Mesodermal cell (in vitro differentiated cells): Measurements from ENCODE around the gene ULBP3.
"Not testable (repeated sequence)": the region's sequence is repeated elsewhere in the genome, so short reads cannot be mapped to it uniquely, and the experiment has no call there.

Experiments
- H3K27ac ChIP-seq: 2 replicates; pipeline ENCODE4 v1.7.0; 2013; ENCODE audit warnings: mild to moderate bottlenecking, low read depth, low read length, moderate library complexity; ENCODE audit not compliant: severe bottlenecking
- H3K36me3 ChIP-seq: 2 replicates; pipeline ENCODE4 v1.7.1; 2013; ENCODE audit warnings: mild to moderate bottlenecking, low read length, moderate library complexity; ENCODE audit not compliant: control insufficient read depth, insufficient read depth
- H3K4me1 ChIP-seq: one replicate; pipeline ENCODE4 v1.7.1; 2013; ENCODE audit warnings: mild to moderate bottlenecking, low read length; ENCODE audit not compliant: insufficient read depth, control insufficient read depth, poor library complexity, severe bottlenecking
- H3K4me3 ChIP-seq: 2 replicates; pipeline ENCODE4 v1.7.0; 2013; ENCODE audit warnings: low read length, control low read depth, mild to moderate bottlenecking; ENCODE audit not compliant: insufficient read depth, poor library complexity, severe bottlenecking; ENCODE audit errors: extremely low read depth
- H3K9me3 ChIP-seq: 2 replicates; pipeline ENCODE4 v1.7.1; 2013; ENCODE audit warnings: mild to moderate bottlenecking, low read length, moderate library complexity; ENCODE audit not compliant: control insufficient read depth
- WGBS, 2 experiments: methylation state at CpG; one replicate each; pipeline ENCODE4 v1.1.5; 2013; ENCODE audit warnings: missing lambda C conversion rate in 2 of 2; ENCODE audit not compliant: insufficient coverage in 2 of 2; 5-methylcytosine and 5-hydroxymethylcytosine counted together

Gene ULBP3

GRCh38 chr6:150028799-150029198 is 40.1 kb downstream of the ULBP3 start:
- 87 to 92% methylated on average over 4 to 8 of the region's 8 CpGs for WGBS, 2 experiments

GRCh38 chr6:150027806-150028565 is 40.9 kb downstream of the ULBP3 start:
- WGBS, 2 experiments = 79 to 95% methylated on average over 4 of the region's 6 CpGs
- Histone ChIP-seq H3K4me3 (no peak overlapping the region), H3K36me3 (no peaks in the 10 kb centered on the region), H3K27ac (no peak overlapping the region), H3K4me1 (peaks cover 2% of the 10 kb centered on the region), H3K9me3 (no peaks in the 10 kb centered on the region)

More at GRCh38 chr6:150028799-150029198, 40.1 kb downstream of the ULBP3 start:
- Histone ChIP-seq H3K9me3 (no peaks in the 10 kb centered on the region), H3K36me3 (no peaks in the 10 kb centered on the region), H3K27ac (no peak overlapping the region), H3K4me1 (peaks cover 2% of the 10 kb centered on the region), H3K4me3 (no peak overlapping the region)

- Histone ChIP-seq H3K36me3 (no peaks in the 10 kb centered on the region), H3K9me3 (no peaks in the 10 kb centered on the region), H3K27ac (no peak overlapping the region), H3K4me3 (no peak overlapping the region), H3K4me1 (peaks cover 2% of the 10 kb centered on the region)
- WGBS, 2 experiments = 84 to 88% methylated on average over 8 of the region's 9 CpGs
Measured at GRCh38 chr6:150026976-150027805, 41.7 kb downstream of the ULBP3 start.

GRCh38 chr6:150025201-150025917 is 43.6 kb downstream of the ULBP3 start, which contains the start of gene RAET1L:
TSS of gene RAET1L (minus strand) at chr6:150025532. CDS start at chr6:150025471, 61 bp downstream.
- no peaks in the 10 kb centered on the region for H3K9me3 ChIP-seq
- H3K4me3 ChIP-seq = no peak within 1 kb of the TSS
- WGBS, 2 experiments = 88 to 91% methylated on average over 27 to 34 of the region's 36 CpGs

GRCh38 chr6:150024646-150025155 is 44.2 kb downstream of the ULBP3 start:
- Histone ChIP-seq H3K4me3 (no peak overlapping the region), H3K27ac (no peak overlapping the region), H3K4me1 (peaks cover 2% of the 10 kb centered on the region), H3K9me3 (no peaks in the 10 kb centered on the region), H3K36me3 (no peaks in the 10 kb centered on the region)
- 83 to 91% methylated on average over 7 to 11 of the region's 11 CpGs for WGBS, 2 experiments

More at GRCh38 chr6:150025201-150025917, 43.6 kb downstream of the ULBP3 start, which contains the start of gene RAET1L:
- Histone ChIP-seq H3K4me1 (peaks cover 2% of the 10 kb centered on the region), H3K36me3 (no peaks in the 10 kb centered on the region), H3K27ac (no peak within 1 kb of the TSS)

GRCh38 chr6:150024021-150024420 is 44.9 kb downstream of the ULBP3 start:
- H3K4me3 ChIP-seq, H3K9me3 ChIP-seq, H3K27ac ChIP-seq, H3K36me3 ChIP-seq, H3K4me1 ChIP-seq: not testable (repeated sequence)
- 86% methylated on average over 1 of the region's 2 CpGs; no CpG with 5 or more reads in 1 of the 2 experiments for WGBS, 2 experiments

- H3K36me3 ChIP-seq, H3K4me1 ChIP-seq, H3K4me3 ChIP-seq, H3K27ac ChIP-seq, H3K9me3 ChIP-seq: not testable (repeated sequence)
- WGBS, 2 experiments = no CpG with 5 or more reads among the region's 6 CpGs
Measured at GRCh38 chr6:150021870-150022269, 47.1 kb downstream of the ULBP3 start.

GRCh38 chr6:150018846-150019580 is 49.9 kb downstream of the ULBP3 start:
- WGBS, 2 experiments = 44 to 46% methylated on average over 4 of the region's 6 CpGs
- H3K4me1 ChIP-seq = no peaks in the 10 kb centered on the region
- no peaks in the 10 kb centered on the region for H3K36me3 ChIP-seq
- no peak overlapping the region for H3K27ac ChIP-seq
- H3K4me3 ChIP-seq = no peak overlapping the region
- H3K9me3 ChIP-seq = no peaks in the 10 kb centered on the region

- WGBS, 2 experiments = 7% methylated on average over 3 to 4 of the region's 5 CpGs
- H3K4me3 ChIP-seq, H3K36me3 ChIP-seq, H3K27ac ChIP-seq, H3K4me1 ChIP-seq, H3K9me3 ChIP-seq: not testable (repeated sequence)
Measured at GRCh38 chr6:150017186-150017521, 51.8 kb downstream of the ULBP3 start.
